Transverse colon (tissue), 4 donors: ENCODE data around the gene ICAM4. TPM values are rescaled to one million over a fixed set of nuclear protein-coding genes. Genes with fewer than 3 reads are reported as not detected.

Experiments used
- DNase-seq: peaks from one replicate; pipeline ENCODE4 v3.0.0-alpha.2; 2019
- H3K27ac ChIP-seq, 4 donors: fragments of 200-600 bp; sonication (generic); 2 replicates each; pipeline ENCODE4 v1.5.1; 2016 to 2018; ENCODE audit warnings: inconsistent platforms in 4 of 4
- H3K27me3 ChIP-seq: fragments of 200-600 bp; sonication (generic); 2 replicates; pipeline ENCODE4 v1.5.1; 2017; ENCODE audit warnings: inconsistent platforms
- H3K36me3 ChIP-seq, 4 donors: fragments of 200-600 bp; sonication (generic); 2 replicates each; pipeline ENCODE4 v1.5.1; 2017 to 2019; ENCODE audit warnings: inconsistent platforms in 4 of 4
- H3K4me1 ChIP-seq, 4 donors: fragments of 200-600 bp; sonication (generic); 2 replicates each; pipeline ENCODE4 v1.5.1; 2017 to 2020; ENCODE audit warnings: inconsistent platforms in 4 of 4
- H3K4me3 ChIP-seq, 4 donors: fragments of 200-600 bp; sonication (generic); 1 replicate in 1 of 4; 2 replicates in 3 of 4; pipeline versions ENCODE4 v1.5.1 to v1.6.1; 2017 to 2019; ENCODE audit warnings: inconsistent platforms in 4 of 4
- H3K9me3 ChIP-seq, 2 donors: fragments of 200-600 bp; sonication (generic); 2 replicates each; pipeline ENCODE4 v1.5.1; 2017 to 2019; ENCODE audit warnings: inconsistent platforms in 2 of 2
- EP300 ChIP-seq: sonication (generic); formaldehyde crosslinking; IDR thresholded peaks from one replicate; pipeline ENCODE4 v1.6.1; 2017; ENCODE audit warnings: antibody characterized with exemption, low read depth
- POLR2A ChIP-seq: fragments of 450-650 bp; IDR thresholded peaks from one replicate; pipeline ENCODE4 v1.6.1; 2016; ENCODE audit warnings: antibody characterized with exemption, mild to moderate bottlenecking, moderate library complexity
- POLR2AphosphoS5 ChIP-seq, 3 donors: sonication (generic); formaldehyde crosslinking; IDR thresholded peaks; one replicate each; pipeline ENCODE4 v1.6.1; 2016; ENCODE audit warnings: antibody characterized with exemption in 3 of 3
- WGBS, 2 donors: methylation state at CpG; one replicate each; pipeline ENCODE4 v1.1.5; 2018; ENCODE audit warnings: low coverage in 1 of 2; 5-methylcytosine and 5-hydroxymethylcytosine counted together
- in situ Hi-C, 4 donors: fragments of 200-750 bp; cut with MboI; loops; one replicate each; pipeline versions ENCODE4 v1.15.0 to v1.15.1; 2017; ENCODE audit warnings: low sequenced_read_pairs in 3 of 4, low pct_ligation_motif_present in 1 of 4, low pct_unique_long_range_greater_than_20kb in 1 of 4
- intact Hi-C: fragments of 100-400 bp; cut with DNase I; formaldehyde crosslinking; loops from one replicate; pipeline ENCODE4 v1.15.1; 2023; ENCODE audit warnings: low total_unique reads
- total RNA-seq, 4 donors: library from RNA; depleted of rRNA; stranded (reverse); fragments of >200 nt; gene quantifications; one replicate each; pipeline ENCODE4 v1.1.0, GENCODE V29; 2016
- TF ChIP-seq, protein P1 (sequence below), 5 experiments: fragments of 200-600 bp in 3 of 5; fragments of 450-650 bp in 2 of 5; sonication (generic) in 3 of 5; IDR thresholded peaks; 1 replicate in 2 of 5; 2 replicates in 3 of 5; pipeline ENCODE4 v1.5.1; 2016 to 2017; ENCODE audit warnings: antibody characterized with exemption in 5 of 5, inconsistent platforms in 3 of 5, mild to moderate bottlenecking in 2 of 5, moderate library complexity in 1 of 5

Gene ICAM4
- total RNA-seq, 4 donors from 2014 or later, result 0.48 to 0.55 TPM; not detected in 2

DNA sequence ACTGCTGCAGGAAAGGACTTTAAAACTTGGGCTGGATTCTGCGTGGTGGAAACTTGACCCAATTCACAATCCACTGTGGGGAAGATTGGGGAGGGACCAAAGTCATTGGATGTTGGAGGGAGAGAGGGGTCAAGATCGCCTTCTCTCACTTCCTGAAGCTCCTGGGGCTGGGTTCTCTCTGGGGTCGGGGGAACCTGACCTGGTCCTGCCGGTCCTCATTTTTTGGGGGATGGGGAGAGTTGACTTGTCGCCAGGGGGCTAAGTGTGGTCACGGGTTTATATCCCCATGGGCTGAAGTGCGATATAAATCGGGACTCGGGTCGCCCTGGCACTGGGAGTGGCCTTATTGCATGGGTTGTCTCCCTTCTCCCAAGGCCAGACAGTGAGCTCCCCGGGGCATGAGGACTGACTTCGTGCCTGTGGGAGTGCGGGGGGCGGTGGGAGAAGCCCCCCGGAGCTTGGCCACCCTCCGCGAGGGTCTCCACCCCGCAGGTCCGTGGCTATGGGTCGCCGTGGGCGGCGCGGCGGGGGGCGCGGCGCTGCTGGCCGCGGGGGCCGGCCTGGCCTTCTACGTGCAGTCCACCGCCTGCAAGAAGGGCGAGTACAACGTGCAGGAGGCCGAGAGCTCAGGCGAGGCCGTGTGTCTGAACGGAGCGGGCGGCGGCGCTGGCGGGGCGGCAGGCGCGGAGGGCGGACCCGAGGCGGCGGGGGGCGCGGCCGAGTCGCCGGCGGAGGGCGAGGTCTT is 9.3 kb downstream of the ICAM4 start:
- WGBS, 2 donors, result 8% methylated on average over 12 of the region's 58 CpGs; no CpG with 5 or more reads in 1 of the 2 donors
- H3K4me3 ChIP-seq, result peak overlapping the region in 3 of 4 donors; percentile 1 to 36 (median 18)

DNA sequence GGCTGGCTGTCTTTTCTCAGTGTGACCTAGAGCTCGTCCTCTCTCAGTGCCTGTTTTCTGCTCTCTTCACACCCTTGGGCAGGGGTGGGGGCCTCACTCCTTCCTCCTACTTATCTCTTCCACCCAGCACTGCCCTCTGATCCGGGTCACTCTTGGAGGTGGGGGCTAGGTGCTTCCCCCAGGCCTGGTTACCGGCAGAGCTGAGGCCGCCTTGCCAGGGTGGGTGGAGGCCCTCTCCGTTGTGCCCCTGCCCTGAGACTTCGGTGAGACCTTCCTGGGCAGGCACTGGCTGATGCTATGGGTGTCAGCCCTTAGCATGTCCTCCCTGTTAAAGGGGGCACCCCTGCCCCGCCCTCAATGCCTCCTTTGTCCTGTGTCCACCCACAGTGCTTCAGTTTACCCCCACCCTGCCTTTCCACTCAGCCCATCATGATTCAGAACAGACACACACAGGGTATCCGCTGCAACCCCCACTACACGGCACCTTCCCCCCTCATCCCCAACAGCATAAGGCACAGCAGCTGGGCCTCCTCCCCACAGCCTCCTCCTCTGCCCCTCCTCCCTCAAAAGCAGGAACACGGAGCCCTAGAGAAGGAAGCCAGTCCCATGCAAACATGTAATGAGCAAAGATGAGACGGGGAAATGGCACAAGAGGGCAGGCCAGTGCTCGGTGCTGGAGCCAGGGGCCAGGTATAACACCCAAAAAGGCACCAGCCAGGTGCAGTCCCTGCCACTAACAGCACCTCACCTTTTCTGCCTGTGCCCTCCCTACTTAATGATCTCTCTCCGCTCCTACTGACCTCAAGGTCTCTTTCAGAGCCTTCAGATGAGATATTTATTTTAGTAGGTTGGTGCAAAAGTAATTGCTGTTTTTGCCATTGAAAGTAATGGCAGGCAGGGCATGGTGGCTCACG is 13.0 kb downstream of the ICAM4 start:
- in situ Hi-C loops, result no loop called here
- WGBS, 2 donors, result 47% methylated on average over 14 of the region's 14 CpGs; no CpG with 5 or more reads in 1 of the 2 donors
- no peak overlapping the region for H3K27ac ChIP-seq
- H3K27me3 ChIP-seq, result peaks cover 62% of the 10 kb centered on the region
- no peak for DNase-seq
- no peaks in the 10 kb centered on the region for H3K36me3 ChIP-seq
- H3K4me1 ChIP-seq, result peaks cover 10 to 19% (median 16%) of the 10 kb centered on the region in 4 donors
- H3K9me3 ChIP-seq, result no peaks in the 10 kb centered on the region
- intact Hi-C loops, result no loop called here
- no peak overlapping the region for H3K4me3 ChIP-seq
- TF ChIP-seq, protein P1, sequence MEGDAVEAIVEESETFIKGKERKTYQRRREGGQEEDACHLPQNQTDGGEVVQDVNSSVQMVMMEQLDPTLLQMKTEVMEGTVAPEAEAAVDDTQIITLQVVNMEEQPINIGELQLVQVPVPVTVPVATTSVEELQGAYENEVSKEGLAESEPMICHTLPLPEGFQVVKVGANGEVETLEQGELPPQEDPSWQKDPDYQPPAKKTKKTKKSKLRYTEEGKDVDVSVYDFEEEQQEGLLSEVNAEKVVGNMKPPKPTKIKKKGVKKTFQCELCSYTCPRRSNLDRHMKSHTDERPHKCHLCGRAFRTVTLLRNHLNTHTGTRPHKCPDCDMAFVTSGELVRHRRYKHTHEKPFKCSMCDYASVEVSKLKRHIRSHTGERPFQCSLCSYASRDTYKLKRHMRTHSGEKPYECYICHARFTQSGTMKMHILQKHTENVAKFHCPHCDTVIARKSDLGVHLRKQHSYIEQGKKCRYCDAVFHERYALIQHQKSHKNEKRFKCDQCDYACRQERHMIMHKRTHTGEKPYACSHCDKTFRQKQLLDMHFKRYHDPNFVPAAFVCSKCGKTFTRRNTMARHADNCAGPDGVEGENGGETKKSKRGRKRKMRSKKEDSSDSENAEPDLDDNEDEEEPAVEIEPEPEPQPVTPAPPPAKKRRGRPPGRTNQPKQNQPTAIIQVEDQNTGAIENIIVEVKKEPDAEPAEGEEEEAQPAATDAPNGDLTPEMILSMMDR (IDR thresholded peaks at IDR 0.05), result no peak
- no peak for TF ChIP-seq EP300

More for the DNA sequence above, 9.3 kb downstream of the ICAM4 start:
- no peak for DNase-seq
- Histone ChIP-seq H3K36me3 (no peaks in the 10 kb centered on the region), H3K9me3 (no peaks in the 10 kb centered on the region), H3K4me1 (peaks cover 23 to 43% (median 39%) of the 10 kb centered on the region in 4 donors), H3K27me3 (peaks cover 88% of the 10 kb centered on the region), H3K27ac (no peak overlapping the region)
- TF ChIP-seq POLR2AphosphoS5 (IDR thresholded peaks at IDR 0.05) (no peak), EP300 (no peak), POLR2A (no peak)
- TF ChIP-seq, protein P1 (IDR thresholded peaks at IDR 0.05), result no peak
- intact Hi-C loops (no loop called here), in situ Hi-C loops (no loop called here)

DNA sequence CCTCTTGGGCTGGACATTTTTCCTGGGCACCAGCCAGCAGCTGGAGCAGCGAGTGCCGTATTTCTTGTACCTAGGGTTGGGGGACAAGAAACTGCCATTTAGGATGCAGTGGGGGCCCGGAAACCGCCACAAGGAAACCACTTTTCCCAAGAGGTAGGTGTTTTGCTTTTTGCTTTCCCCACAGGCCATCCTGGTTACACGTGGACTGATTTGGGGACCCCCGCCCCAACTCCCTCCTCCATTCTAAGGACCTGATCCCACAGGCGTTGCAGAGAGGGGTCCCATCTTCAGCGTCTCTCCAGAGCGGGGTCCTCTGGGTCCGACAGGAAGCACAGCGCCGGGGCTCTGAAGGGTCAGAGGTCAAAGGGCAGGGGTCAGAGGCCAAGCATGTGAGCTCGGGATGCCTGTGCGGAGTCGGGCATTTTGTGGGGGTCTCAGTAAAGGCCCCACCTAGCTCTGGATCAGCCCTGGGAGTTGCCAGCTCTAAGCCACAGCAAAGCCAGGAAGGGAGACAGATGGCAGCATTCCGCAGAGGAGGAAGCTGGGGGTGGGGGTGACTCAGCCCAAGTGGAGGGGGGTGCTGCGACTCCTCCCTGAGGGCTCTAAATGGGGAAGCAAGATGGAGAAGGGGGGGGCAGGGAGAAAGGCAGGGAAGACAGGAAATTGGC is 18.5 kb downstream of the ICAM4 start:
- 83% methylated on average over 17 of the region's 17 CpGs; no CpG with 5 or more reads in 1 of the 2 donors for WGBS, 2 donors
- DNase-seq, result peak; percentile 27
- Histone ChIP-seq H3K27ac (no peak overlapping the region), H3K36me3 (no peaks in the 10 kb centered on the region), H3K4me3 (no peak overlapping the region), H3K4me1 (peaks cover 0 to under 1% (median 0%) of the 10 kb centered on the region in 4 donors), H3K27me3 (peaks cover 13% of the 10 kb centered on the region), H3K9me3 (no peaks in the 10 kb centered on the region)
- TF ChIP-seq EP300 (no peak), POLR2A (no peak), POLR2AphosphoS5 (IDR thresholded peaks at IDR 0.05) (no peak)
- TF ChIP-seq, protein P1 (IDR thresholded peaks at IDR 0.05), result no peak
- in situ Hi-C loops, result no loop called here
- intact Hi-C loops, result no loop called here

DNA sequence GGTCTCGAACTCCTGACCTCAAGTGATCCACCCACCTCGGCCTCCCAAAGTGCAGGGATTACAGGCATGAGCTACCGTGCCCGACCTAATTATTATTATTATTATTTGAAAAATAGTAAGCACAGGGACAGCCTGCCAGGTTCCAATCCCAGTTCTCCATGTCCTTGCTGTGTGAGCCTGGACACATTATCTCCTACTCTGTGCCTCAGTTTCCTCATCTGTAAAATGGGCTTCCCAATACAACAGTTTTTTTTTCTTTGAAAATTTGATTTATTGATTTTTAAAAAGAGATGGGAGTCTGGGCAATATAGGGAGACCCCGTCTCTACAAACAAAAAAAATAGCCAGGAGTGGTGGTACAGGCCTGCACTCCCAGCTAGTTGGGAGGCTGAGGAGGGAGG is 19.6 kb downstream of the ICAM4 start:
- in situ Hi-C loops (no loop called here), intact Hi-C loops (no loop called here)
- peaks cover 9% of the 10 kb centered on the region for H3K27me3 ChIP-seq
- H3K9me3 ChIP-seq, result no peaks in the 10 kb centered on the region
- H3K4me1 ChIP-seq, result no peaks in the 10 kb centered on the region
- TF ChIP-seq POLR2AphosphoS5 (IDR thresholded peaks at IDR 0.05) (no peak), EP300 (no peak), POLR2A (no peak)
- TF ChIP-seq, protein P1 (IDR thresholded peaks at IDR 0.05), result no peak
- H3K27ac ChIP-seq, result no peak overlapping the region
- no peak for DNase-seq
- H3K4me3 ChIP-seq, result no peak overlapping the region
- 85 to 89% methylated on average over 1 to 5 of the region's 5 CpGs for WGBS, 2 donors
- H3K36me3 ChIP-seq, result no peaks in the 10 kb centered on the region
